Astrocyte of the spinal cord (primary cell): Measurements from ENCODE around the gene ANK3.

Source experiments
- DNase-seq: peaks from one replicate; pipeline ENCODE4 v3.0.0; 2011; ENCODE audit warnings: low read depth, low spot score
- H3K4me3 ChIP-seq: 2 replicates; pipeline ENCODE4 v1.5.1; 2011; ENCODE audit warnings: low read depth, mild to moderate bottlenecking, low read length, moderate library complexity
- in situ Hi-C: cut with HindIII; loops from 2 replicates; pipeline ENCODE4 v1.10.0; 2017; ENCODE audit warnings: low sequenced_read_pairs
- TF ChIP-seq, protein P1 (sequence below): IDR thresholded peaks from 2 replicates; pipeline ENCODE4 v1.5.1; 2012; ENCODE audit warnings: low read depth, mild to moderate bottlenecking, low read length, inconsistent platforms

ANK3 gene

DNA sequence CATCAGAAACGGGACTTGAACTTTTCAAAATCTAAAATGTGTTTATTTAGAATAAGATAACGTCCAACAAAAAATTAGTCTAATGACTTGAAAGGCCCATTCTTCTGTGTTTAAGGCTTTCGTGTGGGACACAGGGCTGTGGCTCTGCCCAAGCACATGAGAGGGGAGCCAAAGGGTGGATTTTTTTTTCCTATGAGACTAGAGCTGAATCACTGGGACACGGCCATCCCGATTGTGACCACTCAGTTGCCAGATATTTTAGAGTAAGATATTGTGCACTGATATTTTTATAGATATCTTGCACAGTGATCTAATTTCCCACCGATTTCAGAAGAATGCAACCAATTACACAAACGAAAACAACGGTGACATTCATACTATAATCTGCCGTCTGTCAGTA is 99.9 kb downstream of the ANK3 start:
- DNase-seq: no peak
- no peak overlapping the region for H3K4me3 ChIP-seq
- in situ Hi-C loops: no loop called here
- TF ChIP-seq, protein P1, sequence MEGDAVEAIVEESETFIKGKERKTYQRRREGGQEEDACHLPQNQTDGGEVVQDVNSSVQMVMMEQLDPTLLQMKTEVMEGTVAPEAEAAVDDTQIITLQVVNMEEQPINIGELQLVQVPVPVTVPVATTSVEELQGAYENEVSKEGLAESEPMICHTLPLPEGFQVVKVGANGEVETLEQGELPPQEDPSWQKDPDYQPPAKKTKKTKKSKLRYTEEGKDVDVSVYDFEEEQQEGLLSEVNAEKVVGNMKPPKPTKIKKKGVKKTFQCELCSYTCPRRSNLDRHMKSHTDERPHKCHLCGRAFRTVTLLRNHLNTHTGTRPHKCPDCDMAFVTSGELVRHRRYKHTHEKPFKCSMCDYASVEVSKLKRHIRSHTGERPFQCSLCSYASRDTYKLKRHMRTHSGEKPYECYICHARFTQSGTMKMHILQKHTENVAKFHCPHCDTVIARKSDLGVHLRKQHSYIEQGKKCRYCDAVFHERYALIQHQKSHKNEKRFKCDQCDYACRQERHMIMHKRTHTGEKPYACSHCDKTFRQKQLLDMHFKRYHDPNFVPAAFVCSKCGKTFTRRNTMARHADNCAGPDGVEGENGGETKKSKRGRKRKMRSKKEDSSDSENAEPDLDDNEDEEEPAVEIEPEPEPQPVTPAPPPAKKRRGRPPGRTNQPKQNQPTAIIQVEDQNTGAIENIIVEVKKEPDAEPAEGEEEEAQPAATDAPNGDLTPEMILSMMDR: no peak

DNA sequence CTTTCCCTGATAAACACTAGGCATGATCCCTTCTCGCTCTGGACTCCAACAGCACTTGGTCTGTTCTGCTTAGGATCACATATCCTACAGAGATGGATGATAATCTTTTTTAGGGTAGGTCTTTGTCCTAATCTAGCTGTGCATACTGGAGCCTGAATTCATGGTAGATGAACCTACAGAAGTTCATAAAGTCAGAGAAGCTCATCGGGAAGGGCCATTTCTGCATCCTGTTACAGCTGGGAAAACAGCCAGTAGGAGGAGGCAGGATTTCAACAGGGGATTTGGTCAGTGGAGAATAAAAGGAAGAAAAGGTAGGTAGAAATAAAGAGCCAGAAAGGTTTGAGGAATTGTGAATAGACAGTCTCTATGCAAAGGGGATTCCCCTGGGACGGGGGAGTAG is 101.4 kb downstream of the ANK3 start:
- DNase-seq: no peak
- H3K4me3 ChIP-seq: no peak overlapping the region
- TF ChIP-seq, protein P1: no peak
- in situ Hi-C loops: no loop called here

DNA sequence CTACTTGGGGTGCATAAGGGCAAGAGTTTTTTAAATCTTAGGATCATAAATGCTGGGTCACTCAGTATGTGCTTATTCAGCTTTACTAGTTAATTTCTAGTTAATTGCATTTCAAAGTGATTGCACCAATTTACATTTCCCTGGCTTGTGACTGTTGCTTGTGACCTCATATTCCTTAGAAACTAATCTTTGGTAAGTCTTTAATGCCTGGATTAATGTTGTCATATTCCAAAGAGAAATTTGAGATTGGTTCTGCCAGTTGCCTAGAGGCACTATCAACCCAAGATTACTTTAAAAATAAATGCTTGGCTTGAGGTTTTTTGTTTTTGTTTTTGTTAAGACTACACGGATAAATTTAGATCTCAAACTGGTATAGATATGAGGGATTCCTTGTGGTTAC is 103.1 kb downstream of the ANK3 start:
- H3K4me3 ChIP-seq: no peak overlapping the region
- DNase-seq: no peak
- in situ Hi-C loops: no loop called here
- TF ChIP-seq, protein P1: no peak

DNA sequence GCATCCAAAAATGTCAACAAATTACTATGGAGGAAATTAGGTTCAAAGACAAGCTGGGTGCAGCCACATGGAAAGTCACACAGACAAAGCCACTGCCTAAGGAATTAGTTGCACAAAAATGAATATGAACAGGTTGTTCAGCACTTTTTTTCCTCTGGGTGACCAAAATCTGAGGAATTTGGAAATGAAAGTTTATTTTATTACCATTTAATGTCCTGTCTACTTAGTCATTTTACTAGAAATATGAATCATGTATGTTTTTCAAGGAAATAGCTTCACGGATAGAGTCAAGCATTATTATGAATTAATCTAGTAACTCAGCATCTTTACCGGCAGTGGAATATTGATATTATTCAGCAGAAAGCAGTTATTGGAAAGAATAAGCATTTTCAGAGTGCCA is 106.3 kb downstream of the ANK3 start:
- no peak overlapping the region for H3K4me3 ChIP-seq
- TF ChIP-seq, protein P1: no peak
- in situ Hi-C loops: no loop called here
- no peak for DNase-seq

DNA sequence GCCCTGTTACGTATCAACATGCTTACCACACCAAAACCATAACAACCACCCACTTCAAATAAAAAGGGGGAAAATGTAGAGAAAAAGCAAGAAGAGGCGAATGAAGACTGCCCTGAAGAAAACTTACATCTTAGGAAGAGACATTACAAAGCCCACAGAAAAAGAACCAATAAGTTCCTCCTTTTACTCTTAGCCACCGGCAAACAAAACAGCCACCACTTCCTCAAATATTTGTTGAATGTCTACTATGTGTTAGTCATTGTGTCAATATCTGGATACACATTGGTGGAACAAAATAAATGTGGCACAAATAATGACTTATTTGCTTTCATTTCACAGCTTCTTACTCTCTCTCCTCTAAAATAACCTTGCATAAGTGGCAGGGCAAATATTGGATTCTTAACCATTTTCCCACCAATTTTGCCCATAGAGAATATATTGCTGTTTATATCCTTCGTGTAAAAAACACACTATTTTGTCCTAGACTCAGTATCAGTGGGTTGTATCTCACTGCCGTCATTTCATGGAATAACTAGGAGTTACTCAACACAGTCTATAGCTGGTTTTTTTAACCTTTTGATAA is 106.8 kb downstream of the ANK3 start:
- TF ChIP-seq, protein P1: no peak
- in situ Hi-C loops: no loop called here
- no peak overlapping the region for H3K4me3 ChIP-seq
- peak; percentile 82 for DNase-seq

DNA sequence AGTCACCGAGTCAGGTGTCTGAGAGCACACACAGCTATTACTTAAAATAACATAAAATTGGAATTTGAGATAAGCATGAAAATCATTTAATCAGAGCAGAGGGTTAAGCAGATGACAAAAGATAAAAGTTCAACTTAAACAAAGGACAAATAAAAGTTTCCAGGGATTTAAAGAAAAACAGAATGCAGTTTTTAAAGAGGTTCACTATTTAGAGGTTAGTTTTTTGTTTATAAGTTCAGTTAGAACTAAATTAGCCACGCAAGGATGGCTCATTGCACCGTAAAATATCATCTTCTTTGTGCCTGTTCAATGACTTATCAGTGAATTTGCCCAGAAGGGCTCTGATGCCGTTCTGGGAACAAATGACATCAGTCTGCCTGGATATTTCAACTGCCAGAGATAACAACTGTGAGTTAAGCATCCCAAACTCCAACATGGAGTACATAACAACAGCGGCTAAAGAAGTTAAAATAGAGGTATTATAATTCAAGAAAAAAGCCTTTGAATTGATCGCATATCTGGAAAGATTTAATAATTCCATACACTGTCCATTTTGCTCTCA is 107.8 kb downstream of the ANK3 start:
- no peak overlapping the region for H3K4me3 ChIP-seq
- in situ Hi-C loops: no loop called here
- DNase-seq: peak; percentile 35
- TF ChIP-seq, protein P1: no peak
